ENCODE measurements around the gene RASL10A.

GRCh38 chr22:29351891-29352290, 36.4 kb upstream of the RASL10A start:
- no peak for TF ChIP-seq EZH2 (IDR thresholded peaks at IDR 0.05; ENCODE audit: insufficient read depth, poor library complexity, severe bottlenecking)
- TF ChIP-seq EZH2phosphoT487 (IDR thresholded peaks at IDR 0.05; ENCODE audit: insufficient read depth, low read depth), result no peak

Data from GM23248 (cell line).